ENCODE measurements around the gene TNKS2.

- TF ChIP-seq, protein P1, sequence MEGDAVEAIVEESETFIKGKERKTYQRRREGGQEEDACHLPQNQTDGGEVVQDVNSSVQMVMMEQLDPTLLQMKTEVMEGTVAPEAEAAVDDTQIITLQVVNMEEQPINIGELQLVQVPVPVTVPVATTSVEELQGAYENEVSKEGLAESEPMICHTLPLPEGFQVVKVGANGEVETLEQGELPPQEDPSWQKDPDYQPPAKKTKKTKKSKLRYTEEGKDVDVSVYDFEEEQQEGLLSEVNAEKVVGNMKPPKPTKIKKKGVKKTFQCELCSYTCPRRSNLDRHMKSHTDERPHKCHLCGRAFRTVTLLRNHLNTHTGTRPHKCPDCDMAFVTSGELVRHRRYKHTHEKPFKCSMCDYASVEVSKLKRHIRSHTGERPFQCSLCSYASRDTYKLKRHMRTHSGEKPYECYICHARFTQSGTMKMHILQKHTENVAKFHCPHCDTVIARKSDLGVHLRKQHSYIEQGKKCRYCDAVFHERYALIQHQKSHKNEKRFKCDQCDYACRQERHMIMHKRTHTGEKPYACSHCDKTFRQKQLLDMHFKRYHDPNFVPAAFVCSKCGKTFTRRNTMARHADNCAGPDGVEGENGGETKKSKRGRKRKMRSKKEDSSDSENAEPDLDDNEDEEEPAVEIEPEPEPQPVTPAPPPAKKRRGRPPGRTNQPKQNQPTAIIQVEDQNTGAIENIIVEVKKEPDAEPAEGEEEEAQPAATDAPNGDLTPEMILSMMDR (IDR thresholded peaks at IDR 0.05), result peak; percentile 76
- no peak for TF ChIP-seq EZH2 (IDR thresholded peaks at IDR 0.05)
Observed at GRCh38 chr10:91758303-91759146, 39.7 kb upstream of the TNKS2 start.

All from neural progenitor cell (in vitro differentiated cells).